Hematopoietic multipotent progenitor cell treated with erythropoietin and hydrocortisone succinate and interleukin-3 and kit ligand, for 8 days (in vitro differentiated cells): ENCODE results near the gene DDX19B.
A peak's percentile ranks its signal among the peaks of the same experiment; 100 is the strongest.

Source experiments
- DNase-seq: peaks from one replicate; pipeline ENCODE4 v3.0.0-alpha.2; 2015

DDX19B gene

DNA sequence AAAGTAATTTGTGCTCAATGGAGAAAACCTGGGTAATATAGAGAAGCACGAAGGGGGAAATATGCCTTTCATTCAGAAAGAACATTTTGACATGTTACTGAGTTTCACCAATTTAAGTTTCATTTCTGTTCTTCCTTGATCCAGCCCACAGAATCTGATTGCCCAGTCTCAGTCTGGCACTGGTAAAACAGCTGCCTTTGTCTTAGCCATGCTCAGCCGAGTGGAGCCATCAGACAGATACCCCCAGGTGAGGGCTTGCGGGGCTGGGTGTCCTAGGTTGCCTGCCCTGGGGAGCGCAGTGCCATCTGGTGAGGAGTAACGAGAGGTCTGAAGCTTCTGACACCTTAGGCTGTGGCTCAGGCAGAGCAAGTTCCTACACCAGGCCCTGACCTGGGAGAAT, 65.4 kb downstream of the DDX19B start:
- DNase-seq = no peak

GRCh38 chr16:70370145-70370544, 71.2 kb downstream of the DDX19B start:
- DNase-seq = peak; percentile 33

- DNase-seq = no peak
Measured at GRCh38 chr16:70370924-70371323, 71.9 kb downstream of the DDX19B start.

GRCh38 chr16:70372921-70373728, 74.1 kb downstream of the DDX19B start:
- DNase-seq = no peak

GRCh38 chr16:70374213-70374612, 75.2 kb downstream of the DDX19B start:
- DNase-seq = no peak

DNA sequence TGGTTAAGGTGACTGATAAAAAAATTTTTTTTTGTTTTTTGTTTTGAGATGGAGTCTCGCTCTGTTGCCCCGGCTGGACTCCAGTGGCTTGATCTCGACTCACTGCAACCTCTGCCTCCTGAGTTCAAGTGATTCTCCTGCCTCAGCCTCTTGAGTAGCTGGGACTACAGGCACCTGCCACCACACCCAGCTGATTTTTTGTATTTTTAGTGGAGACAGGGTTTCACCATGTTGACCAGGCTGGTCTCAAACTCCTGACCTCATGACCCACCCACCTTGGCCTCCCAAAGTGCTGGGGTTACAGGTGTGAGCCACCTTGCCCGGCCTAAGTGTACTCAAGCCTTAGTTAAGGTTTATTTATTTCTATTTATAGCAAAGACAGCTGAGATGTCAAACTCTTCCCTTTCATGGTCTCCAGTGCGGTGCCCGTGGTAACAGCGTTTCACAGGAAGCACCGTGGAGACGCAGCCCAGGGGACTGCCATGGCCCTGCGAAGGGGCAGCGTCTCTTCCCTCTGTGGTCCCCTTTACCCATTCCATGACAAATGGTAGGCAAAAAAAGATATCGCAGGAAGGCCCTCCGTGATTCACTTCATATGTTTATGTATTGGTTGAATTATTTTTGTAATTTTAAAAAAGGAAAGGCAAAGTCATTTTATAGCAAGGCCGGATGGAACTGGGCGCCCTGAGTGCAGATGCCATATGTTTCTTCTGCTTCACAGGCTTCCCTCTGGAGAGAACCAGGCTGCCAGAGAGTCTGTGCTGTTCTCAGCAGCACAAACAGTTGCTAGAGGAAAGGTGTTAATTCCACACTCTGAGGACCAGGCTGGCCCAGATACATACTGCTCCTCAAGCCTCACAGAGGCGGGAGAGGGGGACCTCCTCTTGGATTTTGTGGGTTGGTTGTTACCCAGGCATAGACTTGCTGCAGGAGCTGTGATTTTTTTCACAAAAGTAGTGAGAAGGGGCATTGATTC, 76.9 kb downstream of the DDX19B start:
- no peak for DNase-seq

DNA sequence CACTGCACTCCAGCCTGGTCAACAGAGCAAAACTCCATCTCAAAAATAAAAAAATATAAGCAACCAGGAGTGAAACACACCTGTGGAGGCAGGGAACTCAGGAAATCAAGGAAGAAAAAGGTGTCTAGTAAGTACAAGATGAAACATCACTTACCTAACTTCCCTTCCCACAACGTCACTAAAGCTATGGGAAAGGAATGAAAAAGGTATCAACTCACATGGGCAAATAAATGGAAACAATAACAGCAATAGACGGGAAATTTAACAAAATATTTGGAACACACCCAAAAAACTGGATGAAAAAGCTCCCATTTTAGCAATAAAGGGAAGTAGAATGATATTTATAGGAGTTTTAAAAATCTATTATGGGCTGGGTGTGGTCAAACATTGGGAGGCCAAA, 78.8 kb downstream of the DDX19B start:
- no peak for DNase-seq

DNA sequence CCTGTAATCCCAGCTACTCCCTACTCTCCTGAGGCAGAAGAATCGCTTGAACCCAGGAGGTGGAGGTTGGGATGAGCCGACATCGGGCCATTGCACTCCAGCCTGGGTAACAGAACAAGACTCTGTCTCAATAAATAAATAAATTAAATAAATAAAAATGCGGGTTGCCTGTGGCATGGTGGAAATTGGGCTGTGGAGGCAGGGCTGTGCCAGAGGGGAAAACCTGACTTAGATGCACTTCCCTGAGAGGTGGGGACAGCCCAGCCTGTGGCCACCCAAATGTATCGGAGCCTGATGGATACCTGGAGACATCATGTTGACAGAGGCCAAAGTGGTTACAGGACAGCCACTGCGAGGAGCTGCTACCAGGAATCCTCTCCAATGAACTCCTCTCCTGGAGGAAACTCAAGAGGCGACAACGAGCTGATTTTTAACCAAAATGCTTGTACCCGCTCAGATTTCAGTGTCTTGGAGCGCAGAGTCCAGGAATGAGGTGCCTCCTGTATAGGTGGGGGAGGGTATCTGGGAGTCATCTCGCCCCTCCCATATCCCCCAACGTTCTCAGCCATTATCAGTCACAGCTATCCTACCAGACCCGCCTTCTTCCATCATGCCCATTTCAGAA, 80.0 kb downstream of the DDX19B start:
- DNase-seq = peak; percentile 24

- peak; percentile 34 for DNase-seq
Measured at GRCh38 chr16:70380248-70380918, 81.4 kb downstream of the DDX19B start.

DNA sequence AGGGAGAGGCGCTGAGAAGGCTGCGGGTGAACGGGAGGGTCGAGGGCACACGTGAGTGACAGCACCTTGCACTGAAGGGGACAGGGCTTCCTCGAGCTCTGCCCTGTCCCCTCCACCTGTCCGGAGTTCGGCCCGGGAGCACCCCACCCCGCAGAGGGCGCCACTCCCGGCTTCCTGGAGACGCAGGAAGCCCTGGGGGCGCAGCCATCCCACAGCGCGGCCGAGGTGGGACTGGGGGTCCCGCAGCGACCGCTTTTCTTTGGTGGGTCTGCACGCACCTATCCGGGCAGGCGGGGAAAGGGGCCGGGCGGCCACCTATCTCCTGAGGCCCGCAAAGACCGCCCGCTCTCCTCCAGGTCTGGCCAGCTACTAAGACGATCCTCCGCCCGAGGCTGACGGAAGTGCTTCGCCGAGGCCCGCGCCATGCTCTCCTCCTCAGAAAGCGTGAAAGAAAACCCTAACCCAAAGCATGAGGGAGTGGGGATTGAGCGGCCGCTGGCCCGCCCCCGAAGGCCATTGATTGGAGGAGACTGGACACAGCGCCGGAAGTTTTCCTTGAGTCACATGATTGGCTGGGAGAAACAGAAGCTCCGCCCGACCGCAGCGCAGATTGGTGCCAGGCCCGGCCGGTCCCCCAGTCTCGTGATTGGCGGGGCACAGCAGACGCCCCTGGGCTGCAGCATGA, 82.1 kb downstream of the DDX19B start:
- peak; percentile 98 for DNase-seq

GRCh38 chr16:70381604-70382342, 82.8 kb downstream of the DDX19B start:
- no peak for DNase-seq

DNA sequence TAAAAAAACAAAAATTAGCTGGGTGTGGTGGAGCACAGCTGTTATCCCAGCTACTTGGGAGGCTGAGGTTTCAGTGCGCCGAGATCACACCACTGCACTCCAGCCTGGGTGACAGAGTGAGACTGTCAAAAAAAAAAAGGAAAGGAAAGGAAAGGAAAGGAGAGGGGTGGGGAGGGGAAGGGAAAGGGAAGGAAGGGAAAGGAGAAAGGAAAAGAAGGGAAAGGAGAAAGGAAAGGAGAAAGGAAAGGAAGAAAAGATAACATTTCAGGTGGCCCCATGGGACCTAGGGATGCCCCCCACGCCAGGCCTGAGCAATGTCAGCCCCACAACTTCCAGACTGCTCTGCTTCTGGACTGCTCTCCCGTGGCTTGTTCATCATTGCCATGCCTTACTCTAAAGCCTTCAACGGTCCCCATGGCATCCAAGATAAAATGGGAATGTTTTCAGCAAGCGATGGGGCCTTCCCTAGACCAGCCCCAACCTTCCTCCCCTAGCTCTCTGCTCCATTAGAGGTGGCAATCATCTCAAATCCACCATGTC, 84.5 kb downstream of the DDX19B start:
- DNase-seq = no peak
